Gastroesophageal sphincter (tissue), 3 donors: ENCODE measurements around the gene CTNNA3.

ENCODE experiments used
- CTCF ChIP-seq, 4 experiments: fragments of 200-600 bp in 2 of 4; fragments of 450-650 bp in 2 of 4; sonication (generic) in 1 of 4; IDR thresholded peaks; one replicate each; pipeline ENCODE4 v1.5.1; 2017 to 2019; ENCODE audit warnings: antibody characterized with exemption in 4 of 4, mild to moderate bottlenecking in 2 of 4, moderate library complexity in 2 of 4
- EP300 ChIP-seq: sonication (generic); formaldehyde crosslinking; IDR thresholded peaks from one replicate; pipeline ENCODE4 v1.6.1; 2017; ENCODE audit warnings: antibody characterized with exemption, mild to moderate bottlenecking
- POLR2A ChIP-seq, 2 donors: fragments of 450-650 bp; IDR thresholded peaks; one replicate each; pipeline ENCODE4 v1.6.1; 2017; ENCODE audit warnings: antibody characterized with exemption in 2 of 2, mild to moderate bottlenecking in 2 of 2, moderate library complexity in 1 of 2

DNA sequence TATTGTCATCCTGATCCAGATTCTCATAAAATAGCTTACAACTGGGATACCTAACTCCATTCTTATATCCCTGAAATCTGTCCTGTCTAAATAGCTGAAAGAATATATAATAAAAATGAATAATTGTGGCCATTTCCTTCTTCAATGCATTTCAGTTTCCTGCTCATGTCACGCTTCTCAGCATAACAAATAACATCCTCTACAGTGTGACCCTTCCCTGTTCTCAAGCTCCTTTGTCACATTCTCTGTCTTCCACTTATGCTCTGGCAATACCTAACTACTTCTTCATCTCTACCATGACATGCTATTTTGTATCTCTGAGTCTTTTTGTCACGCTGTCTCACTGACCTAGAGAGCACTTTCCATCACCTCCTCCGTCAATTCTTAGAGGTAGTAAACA is 1654.2 kb downstream of the CTNNA3 start:
- TF ChIP-seq EP300 (no peak), CTCF (IDR thresholded peaks at IDR 0.05) (no peak), POLR2A (IDR thresholded peaks at IDR 0.05) (no peak)
